Thoracic aorta (tissue), 2 donors: ENCODE results near the gene CIPC. TPM values are rescaled to one million over a fixed set of nuclear protein-coding genes. Genes with fewer than 3 reads are reported as not detected.

Experiments
- ATAC-seq: fragments of 150-250 bp; one replicate; pipeline ENCODE4 v1.8.0; 2017; ENCODE audit warnings: low read depth; ENCODE audit not compliant: insufficient number of reproducible peaks, low FRiP score
- DNase-seq: peaks from one replicate; pipeline ENCODE4 v3.0.0-alpha.2; 2020; ENCODE audit warnings: low spot score
- H3K27ac ChIP-seq, 2 donors: fragments of 200-600 bp; sonication (generic); 1 replicate in 1 of 2; 2 replicates in 1 of 2; pipeline ENCODE4 v1.5.1; 2016; ENCODE audit warnings: mild to moderate bottlenecking in 2 of 2, moderate library complexity in 2 of 2
- H3K27me3 ChIP-seq: fragments of 200-600 bp; sonication (generic); replicated peaks from 2 replicates; pipeline ENCODE4 v1.6.0; 2016; ENCODE audit warnings: mild to moderate bottlenecking; ENCODE audit not compliant: insufficient read depth
- H3K36me3 ChIP-seq: fragments of 200-600 bp; sonication (generic); one replicate; pipeline ENCODE4 v1.5.1; 2016
- H3K4me1 ChIP-seq, 2 donors: fragments of 200-600 bp; sonication (generic); 1 replicate in 1 of 2; 2 replicates in 1 of 2; pipeline versions ENCODE4 v1.5.1 to v1.6.0; 2016; ENCODE audit warnings: low read depth in 2 of 2, mild to moderate bottlenecking in 1 of 2; ENCODE audit not compliant: control insufficient read depth in 1 of 2
- H3K4me3 ChIP-seq: fragments of 200-600 bp; sonication (generic); 2 replicates; pipeline ENCODE4 v1.5.1; 2016; ENCODE audit warnings: mild to moderate bottlenecking
- H3K9me3 ChIP-seq: fragments of 200-600 bp; sonication (generic); 2 replicates; pipeline ENCODE4 v1.5.1; 2016
- total RNA-seq, 2 donors: library from RNA; depleted of rRNA; stranded (reverse); fragments of >200 nt; gene quantifications; one replicate each; pipeline versions ENCODE4 v1.1.0 to v1.2.3, GENCODE V29; 2016
- TF ChIP-seq, protein P1 (sequence below): fragments of 200-600 bp; sonication (generic); IDR thresholded peaks from one replicate; pipeline ENCODE4 v1.5.1; 2019; ENCODE audit warnings: antibody characterized with exemption

CIPC gene
- total RNA-seq, 2 donors from 2014 or later, result 38.3 to 44.4 TPM

DNA sequence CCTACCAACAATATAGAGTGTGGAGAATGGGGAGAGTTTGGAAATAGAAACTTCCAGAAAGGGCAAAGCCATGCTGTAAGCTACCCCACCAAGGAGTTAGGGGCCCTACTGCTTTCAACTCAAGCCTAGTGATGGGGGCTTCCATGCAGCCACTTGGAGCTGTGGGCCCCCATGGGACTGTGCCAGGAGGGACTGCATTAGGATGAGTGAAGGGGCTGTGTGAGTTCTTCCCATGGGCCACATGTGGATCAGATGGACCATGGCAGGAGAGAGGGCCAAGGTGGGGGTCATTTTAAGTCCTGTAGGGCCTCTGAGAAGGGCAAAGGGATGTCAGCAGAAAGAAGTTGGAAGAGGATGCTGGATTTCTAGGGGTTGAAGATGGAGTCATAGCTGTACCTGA is 23.1 kb upstream of the CIPC start:
- ATAC-seq, result no peak
- H3K4me1 ChIP-seq, result peaks cover 6 to 14% of the 10 kb centered on the region in 2 donors

DNA sequence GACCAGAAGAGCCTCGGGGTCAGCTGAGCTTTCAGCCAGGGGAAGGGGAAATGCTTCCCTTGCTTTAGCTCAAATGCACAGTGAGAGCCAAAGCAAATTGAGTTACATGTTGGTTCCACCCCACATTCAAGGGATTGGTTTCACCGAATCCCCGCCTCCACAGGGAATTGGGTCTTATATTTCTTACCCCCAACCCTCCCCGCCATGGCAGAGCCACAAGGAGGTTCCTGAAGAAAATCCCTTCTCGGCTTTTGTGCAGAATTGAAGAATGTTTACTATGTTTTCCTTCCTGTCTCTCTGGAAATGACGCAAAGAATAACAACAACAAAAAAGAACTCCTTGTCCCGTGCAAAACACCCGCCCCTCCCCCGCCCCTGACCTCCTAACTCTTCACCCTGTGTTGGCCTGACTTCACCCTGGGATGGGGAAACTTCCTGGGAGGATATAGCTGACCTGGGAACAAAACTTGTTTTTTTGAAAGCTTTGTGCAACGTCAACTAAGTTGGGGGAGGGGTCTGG is 21.9 kb upstream of the CIPC start:
- Histone ChIP-seq H3K27ac (peak overlapping the region; percentile 63 to 66), H3K9me3 (peaks cover 6% of the 10 kb centered on the region), H3K36me3 (no peaks in the 10 kb centered on the region), H3K4me1 (peaks cover 6 to 14% of the 10 kb centered on the region in 2 donors), H3K4me3 (peak overlapping the region; percentile 53), H3K27me3 (no peaks in the 10 kb centered on the region)
- TF ChIP-seq, protein P1, sequence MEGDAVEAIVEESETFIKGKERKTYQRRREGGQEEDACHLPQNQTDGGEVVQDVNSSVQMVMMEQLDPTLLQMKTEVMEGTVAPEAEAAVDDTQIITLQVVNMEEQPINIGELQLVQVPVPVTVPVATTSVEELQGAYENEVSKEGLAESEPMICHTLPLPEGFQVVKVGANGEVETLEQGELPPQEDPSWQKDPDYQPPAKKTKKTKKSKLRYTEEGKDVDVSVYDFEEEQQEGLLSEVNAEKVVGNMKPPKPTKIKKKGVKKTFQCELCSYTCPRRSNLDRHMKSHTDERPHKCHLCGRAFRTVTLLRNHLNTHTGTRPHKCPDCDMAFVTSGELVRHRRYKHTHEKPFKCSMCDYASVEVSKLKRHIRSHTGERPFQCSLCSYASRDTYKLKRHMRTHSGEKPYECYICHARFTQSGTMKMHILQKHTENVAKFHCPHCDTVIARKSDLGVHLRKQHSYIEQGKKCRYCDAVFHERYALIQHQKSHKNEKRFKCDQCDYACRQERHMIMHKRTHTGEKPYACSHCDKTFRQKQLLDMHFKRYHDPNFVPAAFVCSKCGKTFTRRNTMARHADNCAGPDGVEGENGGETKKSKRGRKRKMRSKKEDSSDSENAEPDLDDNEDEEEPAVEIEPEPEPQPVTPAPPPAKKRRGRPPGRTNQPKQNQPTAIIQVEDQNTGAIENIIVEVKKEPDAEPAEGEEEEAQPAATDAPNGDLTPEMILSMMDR, result no peak
- peak; percentile 71 for ATAC-seq
- no peak for DNase-seq

More for the DNA sequence above, 23.1 kb upstream of the CIPC start:
- no peaks in the 10 kb centered on the region for H3K36me3 ChIP-seq
- no peaks in the 10 kb centered on the region for H3K27me3 ChIP-seq
- peaks cover 3% of the 10 kb centered on the region for H3K9me3 ChIP-seq
- TF ChIP-seq, protein P1, result no peak
- peak overlapping the region in 1 of 2 donors; percentile 66 for H3K27ac ChIP-seq
- no peak for DNase-seq
- H3K4me3 ChIP-seq, result no peak overlapping the region

DNA sequence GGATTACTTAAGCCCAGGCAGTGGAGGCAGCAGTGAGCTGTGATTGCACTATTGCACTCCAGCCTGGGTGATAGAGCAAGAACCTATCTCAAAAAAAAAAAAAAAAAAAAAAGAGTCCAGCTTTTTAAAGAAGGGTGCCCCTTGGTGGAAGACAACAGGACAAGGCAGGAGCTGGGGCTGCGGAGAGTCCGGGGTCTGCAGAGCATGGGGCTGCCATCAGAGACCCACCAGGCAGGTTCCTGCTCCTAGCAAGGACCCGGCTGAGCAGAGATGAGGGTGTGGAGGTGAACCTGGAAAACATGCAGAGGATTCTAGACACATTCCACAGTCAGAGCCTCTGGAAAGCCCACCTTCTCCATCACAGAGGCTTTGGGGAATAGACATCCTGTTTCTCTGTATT is 21.0 kb upstream of the CIPC start:
- H3K27ac ChIP-seq, result peak overlapping the region in 1 of 2 donors; percentile 52
- TF ChIP-seq, protein P1, result no peak
- DNase-seq (no peak), ATAC-seq (no peak)
- H3K4me3 ChIP-seq, result no peak overlapping the region
- peaks cover 6% of the 10 kb centered on the region for H3K9me3 ChIP-seq
- H3K36me3 ChIP-seq, result no peaks in the 10 kb centered on the region
- peaks cover 6 to 14% of the 10 kb centered on the region in 2 donors for H3K4me1 ChIP-seq
- no peaks in the 10 kb centered on the region for H3K27me3 ChIP-seq

DNA sequence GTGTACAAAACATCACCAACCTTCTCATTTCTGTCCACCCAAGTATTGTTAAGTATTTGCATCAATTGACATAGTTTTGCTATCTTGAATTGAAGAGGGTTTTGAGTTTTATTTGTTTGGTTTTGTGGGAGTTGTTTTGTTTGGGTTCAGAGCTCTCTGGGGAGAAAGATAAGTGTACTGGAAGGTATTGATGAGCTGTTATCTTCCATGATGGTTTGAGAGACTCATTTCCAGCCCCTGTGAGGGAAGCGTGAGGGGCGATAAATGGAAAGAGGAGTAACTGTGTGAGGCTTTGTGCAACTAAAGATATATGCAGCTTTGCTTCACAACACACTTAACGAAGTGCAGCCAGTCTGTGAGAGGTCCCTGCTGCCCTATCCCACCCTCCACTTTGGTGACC is 15.7 kb upstream of the CIPC start:
- TF ChIP-seq, protein P1, result no peak
- ATAC-seq (no peak), DNase-seq (no peak)
- Histone ChIP-seq H3K36me3 (no peaks in the 10 kb centered on the region), H3K9me3 (peaks cover 6% of the 10 kb centered on the region), H3K27me3 (no peaks in the 10 kb centered on the region), H3K4me3 (no peak overlapping the region), H3K4me1 (no peaks in the 10 kb centered on the region), H3K27ac (no peak overlapping the region)

DNA sequence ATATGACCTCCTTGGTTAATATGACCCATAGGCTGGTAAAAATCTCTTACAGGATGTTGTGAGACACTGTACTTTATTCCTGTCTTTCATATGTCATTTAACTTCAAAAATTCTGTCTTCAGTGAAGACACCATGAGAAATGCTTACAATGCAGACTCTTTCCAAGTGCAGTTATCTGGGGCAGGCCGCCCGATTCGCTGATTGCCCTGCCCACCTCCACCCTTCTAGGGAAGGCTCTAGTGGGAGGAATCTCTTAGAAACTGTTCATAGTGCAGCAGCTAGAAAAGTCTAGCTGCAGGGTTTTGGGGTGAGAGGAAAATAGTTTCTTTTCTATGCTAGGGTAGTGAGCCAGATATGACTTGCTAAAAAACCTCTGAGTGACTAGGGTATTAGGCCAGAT is 15.0 kb upstream of the CIPC start:
- no peaks in the 10 kb centered on the region for H3K27me3 ChIP-seq
- DNase-seq (no peak), ATAC-seq (no peak)
- H3K4me1 ChIP-seq, result no peaks in the 10 kb centered on the region
- no peaks in the 10 kb centered on the region for H3K36me3 ChIP-seq
- TF ChIP-seq, protein P1, result no peak
- no peak overlapping the region for H3K4me3 ChIP-seq
- peaks cover 6% of the 10 kb centered on the region for H3K9me3 ChIP-seq
- no peak overlapping the region for H3K27ac ChIP-seq
